Ovary (tissue), 9 donors: ENCODE results near the gene EEFSEC. TPM values are rescaled to one million over a fixed set of nuclear protein-coding genes. Genes with fewer than 3 reads are reported as not detected.

Experiments used
- DNase-seq, 5 donors: peaks; one replicate each; pipeline ENCODE4 v3.0.0-alpha.2; 2019 to 2020
- H3K27ac ChIP-seq, 2 donors: fragments of 200-600 bp; one replicate each; pipeline versions ENCODE4 v1.5.1 to v1.8.0; 2019 to 2022
- H3K27me3 ChIP-seq: fragments of 200-600 bp; one replicate; pipeline ENCODE4 v1.8.0; 2022
- H3K36me3 ChIP-seq: fragments of 200-600 bp; sonication (generic); one replicate; pipeline ENCODE4 v1.5.1; 2019
- H3K4me1 ChIP-seq: one replicate; pipeline ENCODE4 v1.8.1; 2013; ENCODE audit warnings: mild to moderate bottlenecking, moderate library complexity; ENCODE audit not compliant: insufficient read depth
- H3K4me3 ChIP-seq: fragments of 200-600 bp; sonication (generic); one replicate; pipeline ENCODE4 v1.5.1; 2017
- H3K9me3 ChIP-seq, 2 donors: fragments of 200-600 bp in 1 of 2; sonication (generic) in 1 of 2; one replicate each; pipeline versions ENCODE4 v1.5.1 to v1.8.1; 2013 to 2019; ENCODE audit warnings: mild to moderate bottlenecking in 1 of 2, moderate library complexity in 1 of 2
- CTCF ChIP-seq, 3 donors: fragments of 450-650 bp in 2 of 3; fragments of 200-600 bp in 1 of 3; IDR thresholded peaks; one replicate each; pipeline versions ENCODE4 v1.5.1 to v1.8.0; 2016 to 2022; ENCODE audit warnings: antibody characterized with exemption in 3 of 3, mild to moderate bottlenecking in 1 of 3
- EP300 ChIP-seq: sonication (generic); formaldehyde crosslinking; IDR thresholded peaks from one replicate; pipeline ENCODE4 v1.6.1; 2017; ENCODE audit warnings: antibody characterized with exemption
- POLR2A ChIP-seq: fragments of 450-650 bp; IDR thresholded peaks from one replicate; pipeline ENCODE4 v1.6.1; 2017; ENCODE audit warnings: antibody characterized with exemption, mild to moderate bottlenecking, moderate library complexity
- WGBS, 3 donors: extraction: QIAGEN DNeasy Blood & Tissue Kit in 1 of 3; methylation state at CpG; one replicate each; pipeline versions ENCODE4 v1.1.5 to v1.1.7; 2013 to 2017; 5-methylcytosine and 5-hydroxymethylcytosine counted together
- intact Hi-C, 4 donors: fragments of 100-400 bp; cut with DNase I; formaldehyde crosslinking; loops; one replicate each; pipeline versions ENCODE4 v1.11.0 to v1.15.1; 2022 to 2023
- polyA plus RNA-seq, 2 donors: library from polyadenylated mRNA; stranded (reverse); fragments of 200-250 nt in 1 of 2; fragments of 350-450 nt in 1 of 2; fragmentation: Illumina TruSeq in 1 of 2; extraction: RNeasy Lipid Tissue Mini Kit (QIAGEN cat#74804) in 1 of 2; gene quantifications; one replicate each; pipeline ENCODE4 v1.2.3, GENCODE V29; 2013 to 2014
- total RNA-seq, 7 donors: library from RNA; depleted of rRNA in 2 of 7; stranded (reverse); fragments of >200 nt in 2 of 7; fragmentation: NEBNext Ultra II Directional in 3 of 7; extraction: Animal tissue kit (Norgen Biotek cat#: 25700) in 3 of 7; gene quantifications; one replicate each; pipeline versions ENCODE4 v1.1.0 to v1.2.4, GENCODE V29; 2016 to 2023
- donor health status: DM: no; HTN: no; CAD: no; lungs with moderate emphysema.
- donor health status: DM: no; HTN: no; CAD: no.
- donor health status: Bipolar disorder and iron deficiency.
- donor health status: DM: yes; HTN: yes; CAD: no.
- donor health status: DM: no; HTN: no; CAD: no.
- donor health status: DM: yes; HTN: yes; CAD: no.

The EEFSEC gene
- total and polyA plus RNA-seq, 9 donors = 6.8 to 21.0 (median 15.4) TPM

GRCh38 chr3:128358156-128358895 lies 205.0 kb downstream of the EEFSEC start:
- intact Hi-C loops = no loop called here
- Histone ChIP-seq H3K27ac (no peak overlapping the region), H3K9me3 (no peaks in the 10 kb centered on the region), H3K36me3 (no peaks in the 10 kb centered on the region), H3K4me3 (no peak overlapping the region), H3K27me3 (no peaks in the 10 kb centered on the region), H3K4me1 (no peaks in the 10 kb centered on the region)
- no peak for DNase-seq
- TF ChIP-seq CTCF (IDR thresholded peaks at IDR 0.05) (no peak), POLR2A (no peak)
- 90 to 97% (median 91%) methylated on average over 17 of the region's 17 CpGs for WGBS, 3 donors

GRCh38 chr3:128359060-128359664 lies 205.9 kb downstream of the EEFSEC start:
- Histone ChIP-seq H3K36me3 (no peaks in the 10 kb centered on the region), H3K4me3 (no peak overlapping the region), H3K4me1 (no peaks in the 10 kb centered on the region), H3K27ac (no peak overlapping the region), H3K9me3 (no peaks in the 10 kb centered on the region), H3K27me3 (no peaks in the 10 kb centered on the region)
- no peak for DNase-seq
- WGBS, 3 donors = 86 to 92% (median 87%) methylated on average over 6 of the region's 6 CpGs
- TF ChIP-seq CTCF (IDR thresholded peaks at IDR 0.05) (no peak), EP300 (no peak), POLR2A (no peak)
- intact Hi-C loops = no loop called here

DNA sequence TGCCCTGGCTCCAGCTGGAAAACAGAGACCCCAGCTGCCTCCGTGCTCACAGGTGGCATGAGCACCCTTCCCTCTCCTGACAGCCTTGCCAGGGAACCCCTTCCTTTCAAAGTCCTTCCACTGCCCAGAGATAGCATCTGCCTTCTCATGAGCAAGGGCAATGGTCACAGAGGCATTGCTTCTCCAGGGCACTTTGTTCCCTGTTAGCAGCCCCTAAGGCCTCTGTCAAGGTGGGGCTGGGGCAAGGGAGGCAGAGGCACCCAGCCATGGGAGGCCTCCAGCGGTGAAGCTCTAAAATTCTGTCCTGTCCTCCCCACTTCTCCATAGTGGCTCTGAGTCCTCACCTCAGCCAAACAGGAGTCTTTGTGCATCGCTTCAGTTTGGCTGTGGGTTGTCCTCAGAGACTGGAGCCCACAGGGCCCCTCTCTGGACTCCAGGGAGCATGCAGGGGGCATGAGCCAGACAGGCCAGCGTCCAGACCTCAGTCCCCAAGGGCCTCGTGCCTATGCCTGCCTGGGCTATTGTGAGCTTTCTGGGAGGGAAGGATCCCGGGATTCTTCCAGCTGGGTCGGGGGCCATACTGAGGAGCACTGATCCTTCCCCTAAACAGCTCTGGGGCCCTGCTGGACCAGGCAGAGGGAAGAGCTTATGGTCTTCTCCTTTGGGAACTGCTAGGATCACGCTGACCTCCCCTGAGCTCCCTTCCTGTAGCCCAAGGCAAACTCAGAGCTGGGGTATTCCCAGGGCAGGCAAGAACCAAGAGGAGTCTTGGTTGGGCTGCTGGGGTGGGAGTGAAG lies 206.8 kb downstream of the EEFSEC start:
- intact Hi-C loops = no loop called here
- Histone ChIP-seq H3K27me3 (no peaks in the 10 kb centered on the region), H3K4me3 (no peak overlapping the region), H3K36me3 (no peaks in the 10 kb centered on the region), H3K9me3 (no peaks in the 10 kb centered on the region), H3K4me1 (no peaks in the 10 kb centered on the region), H3K27ac (no peak overlapping the region)
- 78 to 81% (median 81%) methylated on average over 8 of the region's 8 CpGs for WGBS, 3 donors
- TF ChIP-seq CTCF (IDR thresholded peaks at IDR 0.05) (no peak), EP300 (no peak), POLR2A (no peak)
- DNase-seq = no peak

GRCh38 chr3:128360705-128361271 lies 207.5 kb downstream of the EEFSEC start:
- H3K27ac ChIP-seq = no peak overlapping the region
- no peak for TF ChIP-seq EP300
- no peak for TF ChIP-seq CTCF (IDR thresholded peaks at IDR 0.05)
- TF ChIP-seq POLR2A = no peak
- no peak for DNase-seq
- no peak overlapping the region for H3K4me3 ChIP-seq
- H3K27me3 ChIP-seq = no peaks in the 10 kb centered on the region
- no peaks in the 10 kb centered on the region for H3K36me3 ChIP-seq
- WGBS, 3 donors = 58 to 69% (median 61%) methylated on average over 6 of the region's 6 CpGs
- H3K4me1 ChIP-seq = no peaks in the 10 kb centered on the region
- H3K9me3 ChIP-seq = no peaks in the 10 kb centered on the region
- intact Hi-C loops = no loop called here
